Measurements from ENCODE around the gene TIMP2.
"Not testable (repeated sequence)": the region's sequence is repeated elsewhere in the genome, so short reads cannot be mapped to it uniquely, and the experiment has no call there.

TIMP2 gene

DNA sequence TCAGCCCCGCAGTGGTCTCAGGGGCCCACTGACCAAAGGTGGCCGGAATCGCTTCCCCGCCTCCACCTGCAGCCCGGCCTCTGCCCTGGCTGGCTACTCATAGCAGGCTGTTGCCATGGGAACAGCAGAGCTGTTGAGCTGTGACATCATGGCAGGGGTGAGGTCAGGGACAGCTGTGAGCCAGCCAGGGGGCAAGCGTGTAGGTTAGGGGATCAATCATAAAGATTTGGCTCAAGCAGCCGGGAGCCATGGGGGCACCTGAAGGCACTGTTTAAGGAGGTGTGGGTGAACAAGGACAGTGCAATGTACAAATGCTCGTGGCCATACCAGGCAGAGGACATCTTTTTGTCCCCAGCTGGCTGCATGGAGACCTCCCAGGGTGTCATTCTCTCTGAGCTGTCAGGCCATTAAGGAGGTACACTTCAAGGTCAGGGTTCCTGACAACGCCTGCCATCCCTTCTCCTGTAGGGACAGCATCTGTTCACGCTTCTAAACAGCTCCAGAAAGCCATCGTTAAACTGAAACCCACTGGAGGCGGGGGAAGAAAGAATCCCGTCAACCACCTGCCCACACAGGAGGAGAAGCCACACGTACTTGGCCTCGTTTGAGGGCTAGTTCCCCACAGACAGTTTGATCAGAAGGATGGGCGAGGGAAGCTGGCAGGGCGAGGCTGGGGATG lies 21.9 kb downstream of the TIMP2 start, which contains the start of gene CEP295NL:
CEP295NL (minus strand) TSS at position 101 of the 679 bp plus-strand sequence. CDS start 1,373 bp downstream, outside the sequence.
- no peak for DNase-seq

DNA sequence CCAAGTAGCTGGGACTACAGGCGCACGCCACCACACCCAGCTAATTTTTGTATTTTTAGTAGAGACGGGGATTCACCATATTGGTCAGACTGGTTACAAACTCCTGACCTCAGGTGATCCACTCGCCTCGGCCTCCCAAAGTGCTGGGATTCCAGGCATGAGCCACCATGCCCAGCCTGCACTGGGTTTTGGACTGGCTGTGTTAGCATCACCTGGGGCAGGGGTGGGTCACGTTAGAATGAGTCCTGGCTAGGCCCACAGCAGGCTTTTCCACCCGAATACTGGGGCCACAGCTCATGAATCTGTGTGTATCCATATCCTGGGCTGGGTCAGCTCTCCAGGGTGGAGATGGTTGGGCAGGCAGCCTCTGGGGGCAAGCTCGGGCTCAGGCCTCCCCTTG lies 23.0 kb downstream of the TIMP2 start:
- not testable (repeated sequence) for DNase-seq

GRCh38 chr17:78901806-78902205 lies 23.4 kb downstream of the TIMP2 start:
- no peak for DNase-seq

- no peak for DNase-seq
Observed at GRCh38 chr17:78900816-78901215, 24.4 kb downstream of the TIMP2 start.

GRCh38 chr17:78899361-78900260 lies 25.6 kb downstream of the TIMP2 start:
- DNase-seq = no peak

GRCh38 chr17:78898947-78899346 lies 26.2 kb downstream of the TIMP2 start:
- no peak for DNase-seq

- DNase-seq = no peak
Observed at GRCh38 chr17:78898075-78898836, 26.9 kb downstream of the TIMP2 start.

DNA sequence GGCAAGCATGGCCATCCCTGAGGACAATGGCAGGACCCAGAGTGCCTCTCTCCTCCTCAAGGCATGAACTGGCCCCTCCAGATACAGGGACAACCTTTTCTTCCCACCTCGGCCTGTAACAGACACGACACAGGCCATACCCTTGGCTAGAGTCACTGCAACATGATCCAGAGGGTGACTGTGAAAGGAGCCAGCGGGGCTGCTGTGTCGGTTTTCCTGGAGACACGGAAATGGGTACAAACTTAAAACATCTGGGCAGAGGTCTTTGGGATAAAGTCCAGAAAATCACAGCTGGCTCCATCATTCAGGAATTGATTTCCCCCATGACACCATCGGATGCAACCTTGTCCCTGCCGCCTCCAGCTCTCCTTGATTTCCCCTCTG lies 27.5 kb downstream of the TIMP2 start:
- no peak for DNase-seq

GRCh38 chr17:78896834-78897663 lies 28.1 kb downstream of the TIMP2 start:
- DNase-seq = no peak

DNA sequence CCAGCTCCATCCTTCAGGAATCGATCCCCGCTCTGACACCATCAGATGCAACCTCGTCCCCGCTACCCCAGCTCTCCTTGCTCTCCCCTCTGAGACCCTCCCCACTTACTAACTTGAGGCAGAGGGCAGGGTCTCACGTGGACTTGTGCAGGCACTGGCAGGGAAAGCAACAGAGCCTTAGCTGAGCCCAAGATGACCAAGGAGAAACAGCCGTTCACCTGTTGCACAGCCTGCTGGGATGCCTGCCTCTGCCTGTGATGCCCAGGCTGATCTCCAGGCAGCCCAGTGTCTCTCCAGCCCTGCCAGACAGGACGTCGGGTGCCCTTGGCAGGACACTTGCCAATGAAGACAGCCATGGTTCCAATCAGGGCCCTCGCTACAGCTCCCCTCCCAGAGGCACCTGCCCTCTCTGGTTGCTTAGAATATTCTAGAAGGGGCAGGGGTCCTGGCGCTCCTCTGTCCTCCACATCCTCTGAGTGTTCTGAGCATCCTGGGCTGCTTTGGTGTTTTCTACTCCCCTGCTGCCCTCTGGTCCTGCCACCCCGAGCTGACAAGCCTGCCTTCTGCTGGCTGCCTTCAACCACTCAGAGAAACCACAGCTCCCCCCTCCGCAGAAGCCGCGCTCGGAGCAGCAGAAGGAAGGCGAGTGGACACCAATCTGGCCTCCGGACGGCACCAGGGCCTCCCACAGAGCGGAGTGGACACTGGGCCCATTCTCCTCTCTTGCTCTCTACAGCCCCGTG lies 28.9 kb downstream of the TIMP2 start:
- DNase-seq = no peak

- DNase-seq = no peak
Observed at GRCh38 chr17:78895322-78895721, 29.9 kb downstream of the TIMP2 start.

DNA sequence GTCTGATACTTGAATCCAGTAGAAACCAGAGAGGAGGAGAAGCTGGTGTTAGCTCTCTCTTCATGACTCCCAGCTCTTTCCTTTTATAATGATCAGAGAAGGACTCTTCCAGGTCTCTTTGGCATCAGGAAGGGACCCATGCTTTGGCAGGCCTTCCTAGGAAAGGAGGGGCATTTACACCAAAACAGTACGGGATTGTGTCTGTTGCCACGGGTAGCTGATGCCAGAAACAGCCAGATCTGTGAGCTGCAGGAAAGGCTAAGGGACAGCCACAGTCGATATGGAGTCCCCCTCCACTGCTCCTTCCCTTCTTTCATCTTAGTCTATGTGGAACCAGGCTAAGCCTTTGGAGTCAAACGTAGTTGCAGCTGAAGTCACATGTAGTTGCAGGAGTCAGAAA lies 31.5 kb downstream of the TIMP2 start:
- DNase-seq = no peak

DNA sequence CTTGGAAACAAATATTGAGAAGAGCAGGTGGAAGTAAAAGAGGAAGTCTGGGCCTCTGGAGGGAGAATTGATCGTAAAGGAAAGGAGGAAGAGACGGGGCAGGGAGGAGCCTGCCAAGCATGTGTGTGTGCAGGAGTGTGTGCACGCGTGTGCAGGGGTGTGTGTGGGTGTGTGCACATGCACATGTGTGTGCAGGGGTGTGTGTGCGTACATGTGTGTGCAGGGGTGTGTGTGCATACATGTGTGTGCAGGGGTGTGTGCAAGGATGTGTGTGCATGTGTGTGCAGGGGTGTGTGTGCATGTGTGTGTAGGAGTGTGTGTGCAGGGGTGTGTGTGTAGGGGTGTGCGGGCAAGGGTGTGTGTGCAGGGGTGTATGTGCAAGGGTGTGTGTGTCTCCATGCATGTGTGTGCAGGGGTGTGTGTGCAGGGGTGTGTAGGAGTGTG lies 32.2 kb downstream of the TIMP2 start:
- DNase-seq = no peak

DNA sequence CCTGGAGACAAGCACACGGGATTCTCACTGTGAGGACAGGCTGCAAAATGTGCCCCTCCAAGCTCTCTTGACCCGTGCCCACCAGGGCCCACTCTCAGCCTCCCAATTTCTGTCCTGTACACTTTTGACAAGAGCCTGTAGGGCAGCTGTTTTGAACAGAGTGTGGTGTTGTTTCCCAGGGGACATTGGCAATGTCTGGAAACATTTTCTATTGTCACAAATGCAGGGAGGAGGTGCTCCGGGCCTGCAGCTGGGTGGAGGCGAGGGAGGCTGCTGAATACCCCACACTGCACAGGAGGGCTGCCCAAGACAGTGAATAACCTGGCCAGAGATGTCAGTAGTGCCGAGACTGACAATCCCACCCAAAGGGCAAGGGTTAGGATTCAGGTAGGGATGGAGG lies 32.7 kb downstream of the TIMP2 start:
- DNase-seq = no peak

DNA sequence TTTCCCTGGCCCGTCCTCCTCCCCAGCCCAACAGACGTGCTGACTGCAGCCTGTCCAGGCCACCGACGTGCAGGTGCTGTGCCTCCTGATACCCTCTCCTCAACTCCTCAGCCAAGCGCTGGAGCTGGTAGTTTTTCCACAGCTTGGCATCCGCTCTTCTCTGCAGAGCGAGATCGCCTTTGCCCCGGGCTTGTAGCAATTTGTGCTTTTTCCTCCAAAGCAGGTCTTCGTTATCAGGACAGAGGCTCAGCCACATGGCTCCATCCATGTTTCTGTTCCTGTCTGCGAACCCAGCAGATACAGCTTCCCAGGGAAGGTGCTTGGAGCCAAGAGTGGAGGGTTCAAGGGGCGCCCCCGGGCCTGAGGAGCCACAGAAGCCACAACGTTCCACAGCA lies 33.1 kb downstream of the TIMP2 start:
- DNase-seq = no peak

- no peak for DNase-seq
Observed at GRCh38 chr17:78891406-78892061, 33.7 kb downstream of the TIMP2 start.

- DNase-seq = peak; percentile 23
Observed at GRCh38 chr17:78890498-78890897, 34.7 kb downstream of the TIMP2 start.

DNA sequence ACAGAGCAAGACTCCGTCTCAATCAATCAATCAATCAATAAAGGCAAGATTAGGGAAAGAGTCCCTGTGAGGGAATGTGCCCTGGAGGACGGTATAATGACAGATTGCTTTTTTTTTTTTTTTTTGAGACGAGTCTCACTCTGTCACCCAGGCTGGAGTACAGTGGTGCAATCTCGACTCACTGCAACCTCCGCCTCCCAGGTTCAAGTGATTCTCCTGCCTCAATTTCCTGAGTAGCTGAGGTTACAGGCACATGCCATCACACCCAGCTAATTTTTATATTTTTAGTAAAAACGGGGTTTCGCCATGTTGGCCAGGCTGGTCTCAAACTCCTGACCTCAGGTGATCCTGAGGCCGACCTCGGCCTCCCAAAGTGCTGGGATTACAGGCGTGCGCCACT lies 35.1 kb downstream of the TIMP2 start:
- DNase-seq = not testable (repeated sequence)

DNA sequence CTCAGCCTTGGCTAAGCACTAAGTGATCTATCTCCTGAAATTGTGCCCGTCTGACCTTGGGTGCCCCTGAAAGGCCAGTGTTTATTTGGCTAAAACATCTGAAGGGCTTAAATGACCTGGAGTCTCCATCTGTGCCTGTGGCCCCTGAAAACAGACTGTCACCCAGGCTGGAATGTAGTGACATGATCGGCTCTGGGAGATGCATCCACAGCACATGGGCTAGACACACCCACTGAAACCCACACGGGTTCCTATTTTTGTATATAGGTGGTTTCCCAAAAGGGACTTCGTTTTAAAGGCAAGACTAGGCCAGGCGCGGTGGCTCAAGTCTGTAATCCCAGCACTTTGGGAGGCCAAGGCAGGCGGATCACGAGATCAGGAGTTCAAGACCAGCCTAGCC lies 35.7 kb downstream of the TIMP2 start:
- no peak for DNase-seq

- no peak for DNase-seq
Observed at GRCh38 chr17:78888941-78889518, 36.2 kb downstream of the TIMP2 start.

GRCh38 chr17:78886954-78887353 lies 38.2 kb downstream of the TIMP2 start:
- no peak for DNase-seq

All from fibroblast of skin of right biceps (primary cell).